ENCODE results near the gene RBBP7.
A peak's percentile ranks its signal among the peaks of the same experiment; 100 is the strongest.

- TF ChIP-seq POLR2AphosphoS5 (IDR thresholded peaks at IDR 0.05) (peak in 2 of 3 donors; percentile 18 to 47), CTCF (IDR thresholded peaks at IDR 0.05) (no peak), POLR2A (IDR thresholded peaks at IDR 0.05) (peak; percentile 73 to 81), EP300 (IDR thresholded peaks at IDR 0.05) (no peak)
These were observed at the start of gene RBBP7 for GRCh38 chrX:16870095-16870861.

All from suprapubic skin (tissue), 4 donors.